ENCODE measurements around the gene NDUFAB1. TPM values are rescaled to one million over a fixed set of nuclear protein-coding genes. Genes with fewer than 3 reads are reported as not detected.
A peak's percentile ranks its signal among the peaks of the same experiment; 100 is the strongest.

NDUFAB1 gene
- total and polyA plus RNA-seq, 2 of the 13 experiments (the other 11 are each of a cell fraction or from before 2014, with no cell fraction given): 221 to 601 TPM

DNA sequence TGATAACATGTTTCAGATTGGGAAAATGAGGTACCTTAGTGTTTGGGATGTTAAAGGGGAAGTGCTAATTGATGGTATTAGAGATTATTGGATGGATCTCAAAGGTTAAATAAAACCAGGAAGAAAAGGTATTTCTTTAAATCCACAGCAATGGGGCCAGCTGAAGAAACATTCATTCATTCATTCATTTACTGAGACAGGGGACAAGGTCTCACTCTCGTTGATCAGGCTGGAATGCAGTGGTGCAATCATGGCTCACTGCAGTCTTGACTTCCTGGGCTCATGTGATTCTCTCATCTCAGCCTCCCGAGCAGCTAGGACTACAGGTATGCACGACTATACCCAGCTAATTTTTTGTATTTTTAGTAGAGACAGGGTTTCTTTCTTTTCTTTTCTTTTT is 58.7 kb downstream of the NDUFAB1 start (continued):
- TF ChIP-seq NCOA1 (CRISPR knock-in tag; IDR thresholded peaks at IDR 0.05) (no peak), ZNF530 (CRISPR knock-in tag; IDR thresholded peaks at IDR 0.05; ENCODE audit: low read depth) (no peak), ZNF746 (CRISPR knock-in tag; IDR thresholded peaks at IDR 0.05) (no peak), ELF4 (CRISPR knock-in tag; IDR thresholded peaks at IDR 0.05; ENCODE audit: borderline replicate concordance) (no peak), JUN (CRISPR knock-in tag; IDR thresholded peaks at IDR 0.05) (no peak), REL (CRISPR knock-in tag; conservative IDR thresholded peaks at IDR 0.05) (no peak), BATF2 (CRISPR knock-in tag; IDR thresholded peaks at IDR 0.05) (no peak), ZNF446 (CRISPR knock-in tag; IDR thresholded peaks at IDR 0.05) (no peak), SIX1 (CRISPR knock-in tag; IDR thresholded peaks at IDR 0.05; ENCODE audit: borderline replicate concordance) (no peak), THAP11 (CRISPR knock-in tag; IDR thresholded peaks at IDR 0.05) (peak; percentile 34; the same call in 1 of the 2 replicates), ZNF253 (CRISPR knock-in tag; IDR thresholded peaks at IDR 0.05; ENCODE audit: borderline replicate concordance) (no peak), PHF5A (CRISPR knock-in tag; IDR thresholded peaks at IDR 0.05; ENCODE audit: low read depth, unreplicated experiment) (no peak), ZNF564 (CRISPR knock-in tag; IDR thresholded peaks at IDR 0.05) (no peak), THYN1 (CRISPR knock-in tag; IDR thresholded peaks at IDR 0.05; ENCODE audit: borderline replicate concordance, low read depth) (no peak), ZNF770 (CRISPR knock-in tag; IDR thresholded peaks at IDR 0.05) (no peak), NPAS2 (CRISPR knock-in tag; IDR thresholded peaks at IDR 0.05; ENCODE audit: borderline replicate concordance) (no peak), MBNL3 (CRISPR knock-in tag; conservative IDR thresholded peaks at IDR 0.05) (no peak), TEAD3 (CRISPR knock-in tag; optimal IDR thresholded peaks at IDR 0.05; ENCODE audit: borderline replicate concordance) (peak; percentile 99), MEIS2 (CRISPR knock-in tag; IDR thresholded peaks at IDR 0.05) (no peak)
- TF ChIP-seq, protein P1, sequence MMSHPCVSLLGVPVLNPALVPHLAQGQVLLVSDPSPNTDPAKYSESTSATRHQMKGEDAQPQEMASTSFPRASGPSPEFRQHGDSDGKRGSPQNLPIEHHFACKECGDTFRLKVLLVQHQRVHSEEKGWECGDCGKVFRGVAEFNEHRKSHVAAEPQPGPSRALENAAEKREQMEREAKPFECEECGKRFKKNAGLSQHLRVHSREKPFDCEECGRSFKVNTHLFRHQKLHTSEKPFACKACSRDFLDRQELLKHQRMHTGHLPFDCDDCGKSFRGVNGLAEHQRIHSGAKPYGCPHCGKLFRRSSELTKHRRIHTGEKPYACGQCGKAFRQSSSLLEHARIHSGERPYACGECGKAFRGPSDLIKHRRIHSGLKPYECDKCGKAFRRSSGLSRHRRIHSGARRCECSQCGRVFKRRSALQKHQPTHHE (CRISPR knock-in tag; IDR thresholded peaks at IDR 0.05; ENCODE audit: borderline replicate concordance): no peak
- TF ChIP-seq, protein P2, sequence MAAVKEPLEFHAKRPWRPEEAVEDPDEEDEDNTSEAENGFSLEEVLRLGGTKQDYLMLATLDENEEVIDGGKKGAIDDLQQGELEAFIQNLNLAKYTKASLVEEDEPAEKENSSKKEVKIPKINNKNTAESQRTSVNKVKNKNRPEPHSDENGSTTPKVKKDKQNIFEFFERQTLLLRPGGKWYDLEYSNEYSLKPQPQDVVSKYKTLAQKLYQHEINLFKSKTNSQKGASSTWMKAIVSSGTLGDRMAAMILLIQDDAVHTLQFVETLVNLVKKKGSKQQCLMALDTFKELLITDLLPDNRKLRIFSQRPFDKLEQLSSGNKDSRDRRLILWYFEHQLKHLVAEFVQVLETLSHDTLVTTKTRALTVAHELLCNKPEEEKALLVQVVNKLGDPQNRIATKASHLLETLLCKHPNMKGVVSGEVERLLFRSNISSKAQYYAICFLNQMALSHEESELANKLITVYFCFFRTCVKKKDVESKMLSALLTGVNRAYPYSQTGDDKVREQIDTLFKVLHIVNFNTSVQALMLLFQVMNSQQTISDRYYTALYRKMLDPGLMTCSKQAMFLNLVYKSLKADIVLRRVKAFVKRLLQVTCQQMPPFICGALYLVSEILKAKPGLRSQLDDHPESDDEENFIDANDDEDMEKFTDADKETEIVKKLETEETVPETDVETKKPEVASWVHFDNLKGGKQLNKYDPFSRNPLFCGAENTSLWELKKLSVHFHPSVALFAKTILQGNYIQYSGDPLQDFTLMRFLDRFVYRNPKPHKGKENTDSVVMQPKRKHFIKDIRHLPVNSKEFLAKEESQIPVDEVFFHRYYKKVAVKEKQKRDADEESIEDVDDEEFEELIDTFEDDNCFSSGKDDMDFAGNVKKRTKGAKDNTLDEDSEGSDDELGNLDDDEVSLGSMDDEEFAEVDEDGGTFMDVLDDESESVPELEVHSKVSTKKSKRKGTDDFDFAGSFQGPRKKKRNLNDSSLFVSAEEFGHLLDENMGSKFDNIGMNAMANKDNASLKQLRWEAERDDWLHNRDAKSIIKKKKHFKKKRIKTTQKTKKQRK (IDR thresholded peaks at IDR 0.05; ENCODE audit: low read length): no peak
- TF ChIP-seq, protein P3, sequence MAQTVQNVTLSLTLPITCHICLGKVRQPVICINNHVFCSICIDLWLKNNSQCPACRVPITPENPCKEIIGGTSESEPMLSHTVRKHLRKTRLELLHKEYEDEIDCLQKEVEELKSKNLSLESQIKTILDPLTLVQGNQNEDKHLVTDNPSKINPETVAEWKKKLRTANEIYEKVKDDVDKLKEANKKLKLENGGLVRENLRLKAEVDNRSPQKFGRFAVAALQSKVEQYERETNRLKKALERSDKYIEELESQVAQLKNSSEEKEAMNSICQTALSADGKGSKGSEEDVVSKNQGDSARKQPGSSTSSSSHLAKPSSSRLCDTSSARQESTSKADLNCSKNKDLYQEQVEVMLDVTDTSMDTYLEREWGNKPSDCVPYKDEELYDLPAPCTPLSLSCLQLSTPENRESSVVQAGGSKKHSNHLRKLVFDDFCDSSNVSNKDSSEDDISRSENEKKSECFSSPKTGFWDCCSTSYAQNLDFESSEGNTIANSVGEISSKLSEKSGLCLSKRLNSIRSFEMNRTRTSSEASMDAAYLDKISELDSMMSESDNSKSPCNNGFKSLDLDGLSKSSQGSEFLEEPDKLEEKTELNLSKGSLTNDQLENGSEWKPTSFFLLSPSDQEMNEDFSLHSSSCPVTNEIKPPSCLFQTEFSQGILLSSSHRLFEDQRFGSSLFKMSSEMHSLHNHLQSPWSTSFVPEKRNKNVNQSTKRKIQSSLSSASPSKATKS (CRISPR knock-in tag; IDR thresholded peaks at IDR 0.05): no peak

All from HepG2 (cell line).